HL-60/S4 (cell line): ENCODE data around the gene KRT10.
"Not testable (repeated sequence)": the region's sequence is repeated elsewhere in the genome, so short reads cannot be mapped to it uniquely, and the experiment has no call there.

Source experiments
- in situ Hi-C: fragments of 300-500 bp; cut with MboI; formaldehyde crosslinking; loops from 2 replicates; pipeline ENCODE4 v1.14.3; 2022; ENCODE audit warnings: low sequenced_read_pairs

The KRT10 gene

DNA sequence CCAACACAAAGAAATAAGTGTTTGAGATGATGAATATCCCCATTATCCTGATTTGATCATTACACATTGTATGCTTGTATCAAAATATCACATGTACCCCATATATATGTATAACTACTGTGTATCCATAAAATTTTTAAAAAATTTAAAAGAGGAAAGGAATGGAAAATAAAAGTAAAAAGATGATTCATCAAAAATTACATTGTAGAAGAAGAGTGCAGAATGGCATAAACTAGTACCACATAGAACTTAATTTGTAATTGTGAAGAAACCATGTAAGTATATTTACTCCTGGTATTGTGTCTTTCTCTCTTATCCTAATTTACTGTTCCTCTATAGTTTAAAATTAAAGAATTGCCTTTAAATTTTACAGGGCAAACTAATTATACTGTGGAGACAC, 11.5 kb upstream of the KRT10 start:
- in situ Hi-C loops, result no loop called here

DNA sequence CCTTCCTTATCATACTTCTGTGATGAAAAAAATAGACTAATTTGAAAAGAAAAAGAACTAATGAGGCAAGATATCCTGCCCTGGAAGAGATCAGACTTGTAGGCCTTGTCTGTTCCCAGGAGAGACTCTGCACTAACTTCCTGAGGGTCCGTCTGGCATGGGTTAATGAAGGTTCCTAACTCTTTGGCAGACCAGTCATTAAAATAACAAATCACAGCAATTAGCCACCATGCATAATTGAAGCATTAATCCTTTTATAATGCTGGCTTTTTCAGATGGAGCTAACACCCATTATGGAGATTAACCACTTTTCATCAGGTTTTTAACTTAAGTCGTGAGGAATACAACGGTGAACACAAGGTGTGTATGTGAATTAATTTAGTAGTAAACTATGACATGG, 10.4 kb upstream of the KRT10 start:
- in situ Hi-C loops, result no loop called here

DNA sequence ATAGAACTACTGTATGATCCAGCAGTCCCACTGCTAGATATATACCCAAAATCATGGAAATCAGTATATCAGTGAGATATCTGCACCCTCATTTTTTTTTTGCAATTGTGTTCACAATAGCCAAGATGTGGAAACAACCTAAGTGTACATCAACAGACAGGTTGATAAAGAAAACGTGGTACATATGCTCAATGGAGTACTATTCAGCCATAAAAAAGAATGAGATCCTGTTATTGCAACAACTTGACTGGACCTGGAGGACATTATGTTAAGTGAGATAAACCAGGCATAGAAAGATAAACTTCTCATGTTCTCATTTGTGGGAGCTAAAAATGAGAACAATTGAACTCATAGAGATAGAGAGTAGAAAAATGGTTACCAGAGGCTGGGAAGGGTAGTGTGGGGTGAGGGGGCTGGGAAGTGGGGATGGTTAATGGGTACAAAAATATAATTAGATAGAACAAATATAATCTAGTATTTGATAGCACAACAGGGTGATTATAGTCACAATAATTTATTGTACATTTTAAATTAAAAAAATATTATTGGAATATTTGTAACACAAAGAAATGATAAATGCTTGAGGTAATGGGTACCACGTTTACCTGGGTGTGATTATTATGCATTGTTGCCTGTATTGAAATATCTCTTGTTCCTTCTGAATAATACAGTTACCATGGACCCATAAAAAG, 7.8 kb upstream of the KRT10 start:
- in situ Hi-C loops, result no loop called here

DNA sequence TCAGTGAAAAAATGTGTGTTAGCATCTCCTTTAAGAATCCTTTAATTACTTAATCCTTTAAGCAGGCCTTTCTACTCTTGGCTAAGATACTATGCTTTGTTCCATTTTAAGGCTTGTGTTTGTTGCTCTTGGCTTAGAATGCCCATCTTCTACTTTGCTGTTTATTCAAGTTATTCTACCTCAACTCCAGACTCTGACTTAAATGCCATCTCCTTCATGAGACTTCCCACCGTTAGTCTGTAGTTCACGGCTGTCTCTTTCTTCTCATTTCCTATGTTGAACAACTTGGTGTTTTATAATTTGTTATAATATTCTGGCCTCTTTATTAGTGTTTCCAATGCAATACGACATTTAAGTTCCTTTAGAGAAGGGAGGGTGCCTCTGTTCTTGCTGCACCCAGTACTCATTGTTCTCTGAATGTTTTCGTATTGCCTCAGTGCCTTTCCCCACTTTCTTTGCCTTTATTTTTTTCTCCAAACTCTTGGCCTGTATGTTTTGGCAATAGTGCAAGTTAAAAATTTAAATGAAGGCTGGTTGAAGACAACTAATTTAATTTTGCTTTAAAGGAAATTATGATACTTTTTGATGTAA, 6.1 kb upstream of the KRT10 start:
- in situ Hi-C loops, result no loop called here

DNA sequence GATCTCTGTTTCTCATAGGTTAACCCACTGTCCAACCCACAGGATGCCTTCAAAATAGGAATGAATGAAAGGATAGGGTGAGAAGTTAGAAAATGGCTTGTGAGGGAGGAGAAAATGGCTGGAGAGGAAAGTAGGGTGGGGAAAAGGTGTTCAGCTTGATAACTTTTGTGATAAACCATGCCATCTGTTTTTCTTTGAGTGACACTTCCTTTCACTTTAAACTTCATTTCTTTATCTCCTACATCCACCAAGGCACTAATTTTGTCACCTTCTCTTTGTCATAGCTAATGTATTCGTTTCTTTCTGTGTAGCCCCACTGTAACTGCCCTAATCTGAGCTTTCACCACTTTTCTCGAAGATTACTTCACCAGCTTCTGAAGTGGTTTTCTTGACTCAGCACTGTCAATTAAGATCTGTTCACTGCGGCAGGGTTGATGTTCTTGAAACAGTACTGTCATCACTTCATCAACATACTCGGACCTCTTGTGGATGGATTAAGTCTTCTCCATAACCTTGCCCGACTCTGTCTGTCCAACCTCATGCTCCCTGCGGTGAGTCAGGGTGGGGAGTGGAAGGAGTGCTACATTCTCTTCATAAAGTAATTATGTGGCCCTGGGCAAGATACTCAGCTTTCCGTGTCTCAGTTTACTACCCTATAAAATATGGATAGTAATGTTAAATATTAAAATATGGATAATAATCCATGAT, 5.5 kb upstream of the KRT10 start:
- in situ Hi-C loops, result no loop called here

DNA sequence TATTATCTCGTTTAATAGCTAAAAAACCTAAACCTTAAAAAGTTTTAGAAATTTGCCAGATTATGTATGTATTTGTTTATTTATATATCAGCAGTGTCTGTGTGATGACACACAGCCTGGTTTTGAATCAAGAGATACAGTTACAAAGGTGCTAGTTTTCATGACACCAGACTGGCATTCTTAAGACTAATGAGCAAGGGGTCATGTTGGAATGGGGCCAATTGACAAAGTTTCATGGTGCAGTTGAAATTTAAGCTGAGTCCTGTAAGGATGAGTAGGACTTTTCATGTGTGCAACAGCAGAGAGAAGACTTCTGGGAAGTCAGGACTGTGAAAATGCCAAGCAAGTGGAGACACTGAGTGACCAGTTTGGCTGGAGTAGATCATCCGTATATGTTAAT, 3.2 kb upstream of the KRT10 start:
- in situ Hi-C loops, result no loop called here

DNA sequence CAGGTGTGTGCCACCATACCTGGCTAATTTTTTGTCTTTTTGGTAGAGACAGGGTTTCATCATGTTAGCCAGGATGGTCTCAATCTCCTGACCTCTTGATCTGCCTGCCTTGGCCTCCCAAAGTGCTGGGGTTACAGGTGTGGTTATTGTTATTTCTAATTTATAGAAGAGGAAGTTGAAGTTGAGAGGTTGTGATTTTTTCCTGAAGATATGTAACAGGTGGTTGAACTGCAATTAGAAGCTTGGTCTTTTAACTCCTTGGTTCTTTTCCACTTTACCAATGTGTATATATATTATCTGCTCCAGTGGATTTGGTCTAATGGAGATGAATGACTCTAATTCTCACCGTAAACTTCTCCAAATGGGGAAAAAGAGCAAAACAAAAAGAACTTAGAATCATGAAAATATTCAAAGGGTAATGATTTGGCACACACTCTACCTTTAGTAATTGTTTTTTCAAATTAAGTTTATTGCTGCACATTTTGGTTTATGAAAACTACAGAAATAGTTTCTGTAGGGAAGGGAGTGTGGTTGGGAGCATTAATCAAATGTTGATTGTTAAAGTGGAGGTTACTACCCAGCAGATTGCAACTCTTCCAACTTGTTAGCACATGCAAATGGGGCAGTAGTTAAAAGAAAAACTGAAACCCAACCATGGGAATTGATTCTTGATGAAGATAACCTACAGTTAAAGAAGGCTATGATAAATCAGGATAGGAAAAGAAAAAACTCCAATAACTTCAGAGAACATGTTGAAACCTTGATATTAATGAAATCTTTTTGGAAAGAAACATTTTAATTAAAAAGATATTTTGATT, 1.8 kb upstream of the KRT10 start:
- in situ Hi-C loops, result no loop called here

DNA sequence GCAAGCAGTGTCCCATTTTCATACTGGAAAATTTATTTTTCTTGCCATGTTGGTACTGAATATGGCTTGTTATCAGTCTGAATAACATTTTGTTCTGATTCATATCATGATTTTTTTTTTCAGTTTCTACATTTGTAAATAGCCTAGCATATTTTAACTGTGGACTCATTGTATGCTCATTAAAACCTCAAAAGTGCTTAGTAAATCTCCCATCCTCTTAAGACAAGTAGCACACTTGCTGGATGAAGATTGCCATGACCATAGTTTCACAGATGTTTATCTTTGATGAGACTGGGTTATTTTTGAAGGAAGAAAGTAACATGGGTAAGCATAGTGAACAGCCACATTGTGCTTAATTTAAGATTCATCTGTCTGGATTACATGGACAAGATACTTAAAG, 878 bp downstream of the KRT10 start:
- in situ Hi-C loops, result no loop called here

DNA sequence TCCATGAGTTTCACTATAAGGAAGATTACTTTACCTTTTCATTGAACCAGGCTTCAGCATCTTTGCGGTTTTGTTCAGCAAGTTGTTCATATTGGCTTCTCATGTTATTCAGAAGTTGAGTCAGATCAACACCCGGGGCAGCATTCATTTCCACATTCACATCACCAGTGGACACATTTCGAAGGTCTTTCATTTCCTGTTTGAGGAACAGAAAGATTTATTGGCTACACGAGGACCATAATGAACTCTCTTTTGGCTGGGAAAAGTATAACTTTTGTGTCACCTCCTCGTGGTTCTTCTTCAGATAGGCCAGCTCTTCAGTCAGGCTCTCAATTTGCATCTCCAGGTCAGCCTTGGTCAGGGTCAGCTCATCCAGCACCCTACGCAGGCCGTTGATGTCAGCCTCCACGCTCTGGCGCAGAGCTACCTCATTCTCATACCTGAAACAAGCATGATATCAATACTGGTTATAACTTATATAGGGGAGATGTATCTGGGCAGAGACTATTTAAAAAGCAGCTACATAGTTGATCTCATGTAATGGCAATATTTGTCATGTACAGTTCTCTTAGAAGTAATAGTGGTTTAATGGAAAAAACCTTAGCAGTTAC, 2.1 kb downstream of the KRT10 start:
- in situ Hi-C loops, result no loop called here

DNA sequence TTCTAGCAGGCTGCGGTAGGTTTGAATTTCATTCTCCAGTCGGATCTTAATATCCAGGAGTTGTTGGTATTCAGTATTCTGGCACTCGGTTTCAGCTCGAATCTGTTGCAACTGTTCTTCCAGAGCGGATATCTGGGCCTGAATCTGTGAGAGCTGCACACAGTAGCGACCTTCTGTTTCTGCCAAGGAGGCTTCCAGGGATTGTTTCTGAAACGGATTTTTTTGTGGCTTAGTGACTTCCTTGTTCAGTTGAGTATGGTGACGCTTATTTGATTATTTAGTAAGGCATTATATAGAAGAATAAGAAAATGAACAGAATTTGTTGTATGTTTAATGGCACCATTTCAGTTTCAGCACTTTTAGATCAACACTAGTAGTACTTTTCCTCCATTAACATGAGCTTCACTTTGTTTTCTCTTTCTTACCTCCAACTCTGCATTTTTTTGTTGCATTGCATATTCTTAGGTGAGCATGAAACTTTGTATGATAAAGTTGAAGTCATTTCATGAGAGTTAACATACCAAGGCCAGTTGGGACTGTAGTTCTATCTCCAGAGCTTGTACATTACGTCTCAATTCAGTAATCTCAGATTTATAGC, 2.8 kb downstream of the KRT10 start:
- in situ Hi-C loops, result no loop called here

DNA sequence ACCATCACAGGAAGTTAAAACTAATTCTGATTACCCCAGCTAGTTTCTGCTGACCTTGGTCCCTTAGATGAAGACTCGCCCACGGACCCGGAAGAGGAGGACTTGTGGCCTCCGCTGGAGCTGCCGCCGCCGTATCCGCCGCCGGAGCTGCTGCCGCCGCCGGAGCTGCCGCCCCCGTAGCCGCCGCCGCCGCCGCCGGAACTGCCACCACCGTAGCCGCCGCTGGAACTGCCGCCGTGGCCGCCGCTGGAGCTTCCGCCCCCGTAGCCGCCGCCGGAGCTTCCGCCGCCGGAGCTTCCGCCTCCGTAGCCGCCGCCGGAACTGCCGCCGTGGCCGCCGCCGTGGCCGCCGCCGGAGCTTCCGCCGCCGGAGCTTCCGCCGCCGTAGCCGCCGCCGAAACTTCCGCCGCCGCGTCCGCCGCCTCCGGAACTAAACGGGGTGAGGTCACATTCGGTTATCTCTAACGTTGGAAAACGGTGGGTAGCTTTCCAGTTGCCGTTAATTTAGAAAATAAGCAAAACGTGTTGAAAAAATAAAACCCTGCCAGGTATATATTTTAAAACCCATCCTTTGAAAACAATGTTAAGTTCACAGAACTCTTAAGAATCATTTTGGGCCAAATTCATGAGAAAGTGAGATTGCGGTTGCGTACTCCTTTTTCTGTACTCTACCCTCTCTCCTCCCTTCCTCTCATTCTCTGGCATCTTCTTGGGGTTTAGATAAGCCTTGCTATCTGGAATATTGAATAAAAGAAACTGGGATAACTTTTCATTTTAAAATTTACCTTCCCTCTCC, 3.5 kb downstream of the KRT10 start:
- in situ Hi-C loops, result no loop called here

DNA sequence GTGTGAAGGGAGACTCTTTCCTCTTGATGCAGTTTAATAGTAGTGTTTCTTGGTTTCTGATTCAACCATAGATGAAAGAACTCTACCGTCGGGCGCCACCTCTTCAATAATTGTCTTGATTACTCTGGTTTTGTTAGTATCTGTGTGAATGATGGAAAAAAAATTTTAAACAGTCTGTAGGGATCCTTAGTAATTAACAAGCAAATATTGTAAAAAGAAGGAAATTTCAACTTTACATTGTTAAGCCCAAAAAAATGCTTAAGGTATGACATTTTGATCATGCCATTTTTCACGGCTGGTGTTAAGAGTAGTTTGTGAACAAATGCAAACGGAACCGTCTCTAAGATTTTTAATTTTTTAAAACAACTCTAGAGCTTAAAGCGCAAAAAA, 4.1 kb downstream of the KRT10 start:
- in situ Hi-C loops, result no loop called here

DNA sequence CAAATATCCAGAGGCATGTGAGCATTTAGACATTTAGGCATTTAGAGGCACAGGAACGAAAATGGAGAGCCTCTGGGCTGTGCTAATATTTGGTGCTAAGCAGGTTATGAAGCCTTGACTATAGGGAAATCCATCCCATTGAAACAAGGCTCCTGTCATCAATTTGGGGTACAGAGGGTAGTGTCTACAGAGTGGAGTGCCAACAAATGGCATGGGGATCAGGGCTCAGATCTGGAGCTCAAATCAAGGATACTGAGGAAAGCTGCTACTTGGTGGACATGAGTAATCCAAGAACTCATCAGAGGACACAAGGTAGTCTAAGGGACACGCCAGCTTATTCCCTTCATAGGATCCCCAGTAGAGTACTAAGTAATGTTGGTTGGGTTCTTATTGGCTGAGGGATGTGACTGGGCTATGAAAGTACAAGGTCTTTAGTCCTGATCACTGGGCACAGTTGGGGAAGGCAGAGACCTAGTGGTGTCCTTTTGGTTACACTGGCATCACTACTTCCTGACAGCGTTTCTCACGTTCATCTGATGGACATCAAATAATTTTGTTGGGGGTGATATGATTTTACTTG, 5.2 kb downstream of the KRT10 start:
- in situ Hi-C loops, result no loop called here

DNA sequence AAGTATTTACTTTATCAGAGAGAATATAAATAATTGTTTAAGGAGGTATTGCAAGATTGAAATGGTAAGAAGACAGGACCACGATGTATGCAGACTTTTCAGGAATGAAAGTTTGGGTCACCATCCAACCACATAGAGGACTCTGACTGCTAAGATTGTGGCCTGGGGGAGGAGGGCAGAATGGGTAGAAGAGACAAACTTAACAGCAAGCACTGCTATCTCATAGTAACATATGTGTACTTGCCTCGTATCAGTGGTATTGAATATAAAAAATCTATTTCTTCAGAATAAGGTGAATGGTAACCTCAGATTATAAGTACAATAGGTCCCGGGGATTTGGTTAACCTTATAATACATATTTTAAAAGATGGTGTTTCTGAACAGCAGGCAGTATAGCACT, 5.8 kb downstream of the KRT10 start:
- in situ Hi-C loops, result no loop called here

DNA sequence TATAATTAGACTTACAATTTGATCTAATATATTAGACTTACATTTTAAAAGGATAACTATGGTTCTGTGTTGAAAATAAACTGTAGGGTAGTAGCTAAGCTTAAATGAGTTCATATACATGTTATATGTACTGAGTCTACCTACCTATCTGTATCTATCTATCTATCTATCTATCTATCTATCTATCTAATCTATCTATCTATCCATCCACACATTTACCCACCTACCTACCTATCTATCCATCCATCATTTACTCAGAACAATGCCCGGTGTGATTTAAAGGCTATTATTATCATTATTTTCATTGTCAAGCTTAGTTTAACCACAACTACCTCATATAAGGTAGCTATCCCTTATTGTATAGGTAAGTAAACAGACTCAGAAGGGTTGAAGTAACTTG, 7.0 kb downstream of the KRT10 start:
- in situ Hi-C loops, result no loop called here

DNA sequence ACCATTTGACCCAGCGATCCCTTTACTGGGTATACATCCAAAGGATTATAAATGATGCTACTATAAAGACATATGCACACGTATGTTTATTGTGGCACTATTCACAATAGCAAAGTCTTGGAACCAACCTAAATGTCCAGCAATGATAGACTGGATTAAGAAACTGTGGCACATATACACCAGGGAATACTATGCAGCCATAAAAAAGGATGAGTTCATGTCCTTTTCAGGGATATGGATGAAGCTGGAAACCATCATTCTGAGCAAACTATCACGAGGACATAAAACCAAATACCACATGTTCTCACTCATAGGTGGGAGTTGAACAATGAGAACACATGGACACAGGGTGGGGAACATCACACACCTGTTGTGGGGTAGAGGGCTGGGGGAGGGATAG, 7.8 kb downstream of the KRT10 start:
- in situ Hi-C loops, result not testable (repeated sequence)

DNA sequence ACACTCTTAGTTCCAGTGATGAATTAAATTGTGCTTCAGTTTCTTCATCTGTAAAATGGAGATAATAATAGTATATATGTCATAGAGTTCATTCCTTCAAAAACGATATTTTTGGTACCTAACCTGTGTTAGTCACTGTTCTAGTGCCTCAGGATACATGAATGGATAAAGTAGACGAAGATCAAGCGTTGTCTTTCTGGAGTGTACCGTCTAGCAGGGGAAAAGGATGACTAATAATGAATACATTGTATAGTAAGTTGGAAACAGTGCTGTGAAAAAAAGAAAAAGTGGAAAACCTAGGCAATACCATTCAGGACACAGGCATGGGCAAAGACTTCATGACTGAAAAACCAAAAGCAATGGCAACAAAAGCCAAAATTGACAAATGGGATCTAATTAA, 8.6 kb downstream of the KRT10 start:
- in situ Hi-C loops, result no loop called here

DNA sequence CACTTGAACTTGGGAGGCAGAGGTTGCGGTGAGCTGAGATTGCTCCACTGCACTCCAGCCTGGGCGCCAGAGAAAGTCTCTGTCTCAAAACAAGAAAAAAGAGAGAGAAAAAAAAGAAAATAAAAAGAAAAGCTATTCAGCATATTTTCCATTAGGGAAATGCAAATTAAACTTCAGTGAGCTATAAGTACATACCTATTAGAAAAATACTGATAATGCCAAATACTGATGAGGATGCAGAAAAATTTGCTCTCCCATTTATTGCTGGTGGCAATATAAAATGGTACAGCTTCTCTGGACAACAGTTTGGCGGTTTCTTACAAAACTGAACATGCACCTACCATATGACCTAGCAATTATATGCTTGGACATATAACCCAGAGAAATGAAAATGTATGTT, 9.8 kb downstream of the KRT10 start:
- in situ Hi-C loops, result no loop called here

DNA sequence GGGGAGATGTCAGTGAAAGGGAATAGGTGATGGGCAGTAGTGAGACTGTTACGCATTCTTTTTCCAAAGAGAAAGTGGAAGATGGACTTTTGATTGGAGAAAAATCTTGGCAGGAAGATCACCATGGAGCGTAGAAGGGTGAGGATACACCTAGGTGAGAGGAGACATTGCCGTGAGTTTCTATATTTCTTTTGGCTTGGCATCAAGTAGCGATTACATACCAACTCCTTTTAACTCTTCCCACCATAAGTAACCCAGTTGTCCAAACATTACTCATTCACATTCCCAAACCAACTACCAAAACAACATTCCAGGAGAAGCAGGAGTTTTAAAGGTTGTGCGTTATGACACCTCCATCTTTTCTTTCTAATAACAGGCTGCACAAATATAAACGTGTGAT, 11.9 kb downstream of the KRT10 start:
- in situ Hi-C loops, result no loop called here
